CD4-positive, alpha-beta T cell treated with Interleukin-6 at 100 ng/mL for 8 hours (primary cell): Measurements from ENCODE around the gene AGL.
A peak's percentile ranks its signal among the peaks of the same experiment; 100 is the strongest.
"Not testable (repeated sequence)": the region's sequence is repeated elsewhere in the genome, so short reads cannot be mapped to it uniquely, and the experiment has no call there.

ENCODE experiments used
- DNase-seq: peaks from one replicate; pipeline ENCODE4 v3.0.0-alpha.2; 2020; ENCODE audit warnings: mixed read lengths, low spot score

The AGL gene

DNA sequence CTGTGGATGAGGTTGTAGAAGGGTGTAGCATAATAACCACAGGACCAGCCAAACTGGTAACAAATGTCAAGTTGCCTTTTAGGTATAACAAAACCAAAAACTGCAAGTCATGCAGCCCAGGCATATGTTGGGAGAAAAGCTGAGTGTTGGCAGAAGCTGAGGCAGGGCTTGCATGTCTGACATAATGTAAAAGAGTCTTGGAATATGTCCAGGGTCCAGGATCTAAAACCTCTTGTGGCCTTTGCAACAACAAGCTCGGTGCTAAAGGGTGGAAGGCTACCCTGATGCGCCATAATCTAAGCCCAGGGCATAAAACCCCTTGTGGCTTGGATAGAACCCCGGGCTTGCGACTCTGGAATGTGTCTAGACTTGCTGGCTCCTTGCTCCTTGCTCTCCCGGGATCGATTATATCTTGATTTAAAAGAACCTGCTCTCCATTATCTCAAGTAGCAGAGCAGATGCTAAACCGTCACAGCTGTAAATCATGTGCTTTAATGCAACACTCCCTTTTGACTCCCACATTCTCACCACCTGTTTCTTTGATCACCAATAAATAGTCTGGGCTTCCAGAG lies 93.1 kb downstream of the AGL start:
- DNase-seq: no peak

GRCh38 chr1:99944192-99944591 lies 94.0 kb downstream of the AGL start:
- DNase-seq: no peak

- DNase-seq: no peak
Measured at GRCh38 chr1:99945174-99945573, 95.0 kb downstream of the AGL start.

GRCh38 chr1:99950486-99950885 lies 100.3 kb downstream of the AGL start:
- no peak for DNase-seq

DNA sequence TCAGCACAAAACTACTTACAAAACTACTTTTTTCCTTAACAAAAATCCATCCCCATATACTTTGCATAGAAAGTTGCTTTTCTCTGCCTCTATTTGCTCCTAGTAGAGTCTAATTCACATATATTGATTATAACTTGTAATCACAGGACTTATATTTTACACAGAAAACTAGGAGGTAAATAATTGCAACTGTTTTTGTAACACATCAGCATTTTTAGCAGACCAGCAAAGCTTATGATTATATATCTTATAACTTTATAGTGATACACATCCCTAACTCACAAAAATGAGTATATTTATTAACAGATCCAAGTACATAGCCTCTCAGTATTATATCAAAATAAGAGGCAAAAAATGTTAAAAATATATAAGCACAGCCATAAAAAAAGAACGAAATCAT lies 102.4 kb downstream of the AGL start:
- DNase-seq: no peak

GRCh38 chr1:99955375-99955774 lies 105.2 kb downstream of the AGL start:
- DNase-seq: no peak

GRCh38 chr1:99956755-99957154 lies 106.6 kb downstream of the AGL start:
- DNase-seq: no peak

GRCh38 chr1:99957818-99958217 lies 107.7 kb downstream of the AGL start:
- no peak for DNase-seq

DNA sequence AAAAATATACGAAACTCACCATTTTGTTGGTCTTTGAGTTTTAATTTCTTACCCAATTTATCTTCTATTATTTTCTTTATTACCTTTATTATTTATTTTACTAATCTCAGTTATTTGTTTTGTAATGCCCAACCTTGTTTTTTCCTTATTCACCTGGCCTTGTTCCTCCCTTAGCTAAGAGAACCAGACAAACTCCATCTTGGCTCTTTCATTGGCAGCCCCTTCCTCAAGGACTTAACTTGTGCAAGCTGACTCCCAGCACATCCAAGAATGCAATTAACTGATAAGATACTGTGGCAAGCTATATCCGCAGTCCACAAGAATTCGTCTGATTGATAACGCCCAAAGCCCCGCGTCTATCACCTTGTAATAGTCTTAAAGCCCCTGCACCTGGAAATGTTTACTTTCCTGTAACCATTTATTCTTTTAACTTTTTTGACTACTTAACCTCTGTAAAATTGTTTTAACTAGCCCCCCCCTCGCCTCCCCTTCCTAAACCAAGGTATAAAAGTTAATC lies 109.1 kb downstream of the AGL start:
- not testable (repeated sequence) for DNase-seq

GRCh38 chr1:99960260-99960659 lies 110.1 kb downstream of the AGL start:
- not testable (repeated sequence) for DNase-seq

DNA sequence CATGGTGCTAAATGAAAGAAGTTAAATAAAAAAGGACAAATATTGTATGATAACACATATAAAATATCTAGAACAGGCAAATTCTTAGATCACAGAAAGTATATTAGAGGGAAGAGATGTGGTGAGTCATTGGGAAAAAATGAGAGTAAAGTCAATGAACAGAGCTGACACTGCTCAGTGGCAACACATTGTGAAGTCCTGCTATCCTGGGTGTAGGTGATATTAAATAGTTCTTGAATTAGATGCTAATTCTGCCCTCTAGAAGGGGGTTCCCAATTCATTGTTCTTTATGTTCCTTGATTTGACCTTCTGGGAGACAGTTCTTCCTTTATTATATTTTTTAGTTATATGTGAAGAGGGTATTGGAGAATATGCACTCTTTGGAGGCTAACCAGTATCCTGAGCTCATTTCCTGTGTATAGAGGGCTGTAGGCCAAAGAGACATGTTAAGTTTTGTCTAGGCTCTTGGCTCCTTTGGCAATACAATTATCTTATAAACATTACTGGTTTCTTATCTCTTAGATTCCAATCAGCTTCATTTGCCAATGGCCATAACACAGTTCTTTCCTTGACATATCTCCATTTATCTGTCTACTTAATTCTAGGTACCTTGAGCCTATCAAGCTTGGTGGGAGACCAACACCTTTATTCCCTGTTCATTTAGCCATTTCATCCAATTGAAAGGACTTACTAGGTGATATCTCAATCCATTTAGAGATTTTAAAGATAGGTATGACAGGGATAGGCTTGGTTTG lies 113.1 kb downstream of the AGL start:
- DNase-seq: no peak

- DNase-seq: no peak
Measured at GRCh38 chr1:99964806-99965205, 114.6 kb downstream of the AGL start.

GRCh38 chr1:99965646-99966375 lies 115.7 kb downstream of the AGL start:
- no peak for DNase-seq

DNA sequence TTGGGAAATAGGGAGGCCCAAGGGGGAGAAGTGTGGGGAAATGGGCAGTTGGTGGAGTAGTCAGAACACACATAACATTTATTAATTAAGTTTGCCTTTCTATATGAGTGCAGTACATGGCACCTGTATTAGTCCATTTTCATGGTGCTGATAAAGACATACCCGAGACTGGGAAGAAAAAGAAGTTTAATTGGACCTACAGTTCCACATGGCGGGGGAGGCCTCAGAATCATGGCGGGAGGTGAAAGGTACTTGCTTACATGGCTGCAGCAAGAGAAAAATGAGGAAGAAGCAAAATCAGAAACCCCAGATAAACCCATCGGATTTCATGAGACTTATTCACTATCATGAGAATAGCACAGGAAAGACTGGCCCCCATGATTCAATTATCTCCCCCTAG lies 118.1 kb downstream of the AGL start:
- no peak for DNase-seq

GRCh38 chr1:99969260-99969728 lies 119.1 kb downstream of the AGL start:
- no peak for DNase-seq

- DNase-seq: peak; percentile 69
Measured at GRCh38 chr1:99969729-99970621, 119.8 kb downstream of the AGL start, which contains the start of gene SLC35A3. SLC35A3 (plus strand) TSS chr1:99969996; CDS start chr1:99993555, 23,559 bp downstream.

GRCh38 chr1:99970713-99971255 lies 120.6 kb downstream of the AGL start:
- DNase-seq: no peak

DNA sequence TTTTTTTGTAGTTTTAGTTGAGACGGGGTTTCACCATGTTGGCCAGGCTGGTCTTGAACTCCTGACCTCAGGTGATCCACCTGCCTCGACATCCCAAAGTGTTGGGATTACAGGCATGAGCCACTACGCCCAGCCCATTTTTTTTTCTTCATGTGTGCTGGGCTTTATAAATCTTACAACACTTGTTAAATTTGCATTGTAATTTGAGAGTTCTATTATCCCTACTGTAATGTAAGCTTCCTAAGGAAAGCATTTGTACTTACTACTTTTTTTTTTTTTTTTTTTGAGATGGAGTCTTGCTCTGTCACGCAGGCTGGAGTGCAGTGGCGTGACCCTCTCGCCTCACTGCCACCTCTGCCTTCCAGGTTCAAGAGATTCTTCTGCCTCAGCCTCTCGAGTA lies 121.9 kb downstream of the AGL start:
- not testable (repeated sequence) for DNase-seq
